ENCODE measurements around the gene ATP13A1.
"Not testable (repeated sequence)": the region's sequence is repeated elsewhere in the genome, so short reads cannot be mapped to it uniquely, and the experiment has no call there.

The ATP13A1 gene

DNA sequence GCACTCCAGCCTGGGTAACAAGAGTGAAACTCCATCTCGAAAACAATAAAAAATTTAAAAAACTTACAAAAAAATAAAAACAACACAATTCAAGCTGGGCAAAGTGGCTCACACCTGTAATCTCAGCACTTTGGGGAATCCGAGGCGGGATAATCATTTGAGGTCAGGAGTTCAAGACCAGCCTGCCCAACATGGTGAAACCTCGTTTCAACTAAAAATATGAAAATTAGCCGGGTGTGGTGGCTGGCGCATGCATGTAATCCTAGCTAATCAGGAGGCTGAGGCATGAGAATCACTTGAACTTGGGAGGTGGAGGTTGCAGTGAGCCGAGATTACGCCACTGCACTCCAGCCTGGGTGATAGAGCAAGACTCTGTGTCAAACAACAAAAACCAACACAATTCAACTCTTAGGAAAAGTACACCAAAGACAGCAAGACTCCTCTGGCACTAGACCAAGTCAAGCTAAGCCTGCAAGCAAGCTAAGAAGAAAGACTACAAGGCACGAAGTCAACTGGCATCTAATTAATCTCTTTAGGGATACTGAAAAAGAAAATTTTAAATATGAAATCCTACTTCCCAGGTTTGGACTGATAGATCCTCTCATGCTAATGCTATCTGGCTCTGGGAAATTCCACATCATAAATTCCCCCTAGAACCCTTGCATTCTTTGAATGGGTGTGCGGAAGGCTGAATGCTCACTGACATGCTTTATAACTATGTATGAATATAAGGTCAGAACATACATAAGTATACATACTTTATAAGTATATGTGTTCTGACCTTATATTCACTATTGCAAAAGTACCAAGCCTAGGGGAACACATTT is 52.9 kb downstream of the ATP13A1 start:
- Mint-ChIP-seq H3K9me3 (no peaks in the 10 kb centered on the region), H3K36me3 (ENCODE audit: low read depth) (no peaks in the 10 kb centered on the region), H3K4me1 (ENCODE audit: low read depth) (no peaks in the 10 kb centered on the region), H3K27ac (no peak overlapping the region), H3K4me3 (no peak overlapping the region), H3K27me3 (peaks cover 2% of the 10 kb centered on the region)
- intact Hi-C loops (cut with micrococcal nuclease): no loop called here

DNA sequence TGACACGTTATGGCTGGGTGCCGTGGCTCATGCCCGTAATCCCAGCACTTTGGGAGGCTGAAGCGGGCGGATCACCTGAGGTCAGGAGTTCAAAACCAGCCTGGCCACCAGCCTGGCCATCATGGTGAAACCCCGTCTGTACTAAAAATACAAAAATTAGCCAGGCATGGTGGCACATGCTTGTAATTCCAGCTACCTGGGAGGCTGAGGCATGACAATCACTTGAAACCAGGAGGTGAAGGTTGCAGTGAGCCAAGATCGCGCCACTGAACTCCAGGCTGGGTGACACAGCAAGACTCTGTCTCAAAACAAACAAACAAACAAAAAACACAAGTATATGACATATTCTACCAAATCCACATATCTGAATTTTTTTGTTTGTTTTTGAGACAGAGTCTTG is 56.8 kb downstream of the ATP13A1 start:
- H3K4me3 Mint-ChIP-seq; H3K4me1 Mint-ChIP-seq (ENCODE audit: low read depth); H3K27me3 Mint-ChIP-seq; H3K36me3 Mint-ChIP-seq (ENCODE audit: low read depth); H3K27ac Mint-ChIP-seq; H3K9me3 Mint-ChIP-seq; intact Hi-C loops (cut with micrococcal nuclease): not testable (repeated sequence)

DNA sequence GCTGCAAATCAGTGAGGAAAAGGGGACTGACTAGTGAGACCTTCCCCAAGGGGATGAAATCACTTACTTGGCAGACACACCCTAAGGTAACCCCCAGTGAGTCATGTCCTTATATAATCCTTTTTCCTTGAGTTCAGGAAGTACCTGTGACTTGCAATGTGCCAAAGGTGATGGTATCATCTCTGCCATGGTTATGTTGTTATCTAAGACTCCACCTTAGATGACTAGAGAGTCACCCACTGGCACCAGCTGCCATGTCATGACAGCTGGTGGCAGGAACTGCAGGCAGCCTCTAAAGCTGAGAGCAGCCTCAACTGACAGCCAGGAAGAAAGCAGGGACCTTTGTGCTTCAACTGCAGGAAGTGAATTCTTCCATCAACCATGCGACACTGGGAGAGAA is 57.5 kb downstream of the ATP13A1 start:
- H3K4me1 Mint-ChIP-seq (ENCODE audit: low read depth): no peaks in the 10 kb centered on the region
- intact Hi-C loops (cut with micrococcal nuclease): no loop called here
- H3K9me3 Mint-ChIP-seq: no peaks in the 10 kb centered on the region
- H3K4me3 Mint-ChIP-seq: no peak overlapping the region
- H3K27me3 Mint-ChIP-seq: peaks cover 2% of the 10 kb centered on the region
- no peak overlapping the region for H3K27ac Mint-ChIP-seq
- no peaks in the 10 kb centered on the region for H3K36me3 Mint-ChIP-seq (ENCODE audit: low read depth)

GRCh38 chr19:19602713-19603324 is 60.7 kb downstream of the ATP13A1 start:
- Mint-ChIP-seq H3K27me3 (peaks cover 2% of the 10 kb centered on the region), H3K27ac (no peak overlapping the region), H3K36me3 (ENCODE audit: low read depth) (no peaks in the 10 kb centered on the region), H3K9me3 (no peaks in the 10 kb centered on the region), H3K4me1 (ENCODE audit: low read depth) (no peaks in the 10 kb centered on the region), H3K4me3 (no peak overlapping the region)
- intact Hi-C loops (cut with micrococcal nuclease): no loop called here

DNA sequence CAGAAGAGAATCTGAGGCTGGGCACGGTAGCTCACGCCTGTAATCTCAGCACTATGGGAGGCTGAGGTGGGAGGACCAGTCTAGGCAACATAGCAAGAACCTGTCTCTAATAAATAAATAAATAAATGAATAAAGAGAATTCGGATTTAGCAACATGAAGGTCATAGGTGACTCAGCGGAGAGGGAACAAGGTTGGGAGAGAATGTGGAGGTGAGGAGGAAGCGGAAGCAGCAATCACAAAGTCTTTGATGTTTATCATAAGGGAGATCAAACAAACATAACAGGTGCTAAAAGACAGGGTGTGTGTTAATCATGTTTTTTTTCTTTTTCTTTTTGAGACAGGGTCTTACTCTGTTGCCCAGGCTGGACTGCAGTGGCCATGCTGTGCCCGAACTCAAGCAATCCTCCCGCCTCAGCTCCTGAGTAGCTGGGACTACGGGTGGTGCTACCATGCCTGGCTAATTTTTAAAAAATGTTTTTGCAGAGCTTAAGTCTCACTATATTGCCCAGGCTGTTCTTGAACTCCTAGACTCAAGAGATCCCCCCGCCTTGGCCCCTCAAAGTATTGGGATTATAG is 61.3 kb downstream of the ATP13A1 start:
- Mint-ChIP-seq H3K27ac (no peak overlapping the region), H3K36me3 (ENCODE audit: low read depth) (no peaks in the 10 kb centered on the region), H3K4me1 (ENCODE audit: low read depth) (no peaks in the 10 kb centered on the region), H3K4me3 (no peak overlapping the region), H3K27me3 (peaks cover 2% of the 10 kb centered on the region), H3K9me3 (no peaks in the 10 kb centered on the region)
- intact Hi-C loops (cut with micrococcal nuclease): no loop called here

- intact Hi-C loops (cut with micrococcal nuclease): no loop called here
- H3K4me3 Mint-ChIP-seq: no peak overlapping the region
- H3K9me3 Mint-ChIP-seq: no peaks in the 10 kb centered on the region
- H3K4me1 Mint-ChIP-seq (ENCODE audit: low read depth): no peaks in the 10 kb centered on the region
- H3K36me3 Mint-ChIP-seq (ENCODE audit: low read depth): no peaks in the 10 kb centered on the region
- no peak overlapping the region for H3K27ac Mint-ChIP-seq
- H3K27me3 Mint-ChIP-seq: no peaks in the 10 kb centered on the region
Measured at GRCh38 chr19:19600793-19601330, 62.6 kb downstream of the ATP13A1 start.

- H3K27me3 Mint-ChIP-seq; H3K36me3 Mint-ChIP-seq (ENCODE audit: low read depth); H3K4me3 Mint-ChIP-seq; H3K27ac Mint-ChIP-seq; intact Hi-C loops (cut with micrococcal nuclease); H3K4me1 Mint-ChIP-seq (ENCODE audit: low read depth); H3K9me3 Mint-ChIP-seq: not testable (repeated sequence)
Measured at GRCh38 chr19:19598728-19599451, 64.6 kb downstream of the ATP13A1 start.

DNA sequence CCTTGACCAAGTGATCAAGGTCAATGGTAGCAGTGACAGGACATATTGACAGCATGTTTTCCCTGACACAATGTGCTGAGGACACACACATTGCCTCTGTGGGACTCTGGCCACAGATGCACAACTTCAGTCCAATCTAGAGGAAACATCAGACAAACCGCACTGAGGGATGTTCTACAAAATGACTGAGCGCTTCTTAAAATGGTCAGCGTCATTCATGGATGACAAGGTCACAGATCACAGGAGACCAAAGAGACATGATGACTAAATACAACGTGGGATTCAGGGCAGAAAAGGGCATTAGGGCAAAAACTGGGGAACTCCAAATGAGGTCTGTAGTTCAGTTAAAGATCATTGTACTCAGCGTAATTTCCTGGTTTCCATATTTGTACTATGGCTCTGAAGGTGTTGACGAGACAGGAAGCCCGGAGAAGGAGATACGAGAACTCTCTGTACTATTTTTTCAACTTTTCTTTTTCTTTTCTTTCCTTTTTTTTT is 65.6 kb downstream of the ATP13A1 start:
- H3K27ac Mint-ChIP-seq: no peak overlapping the region
- no peak overlapping the region for H3K4me3 Mint-ChIP-seq
- no peaks in the 10 kb centered on the region for H3K36me3 Mint-ChIP-seq (ENCODE audit: low read depth)
- no peaks in the 10 kb centered on the region for H3K9me3 Mint-ChIP-seq
- intact Hi-C loops (cut with micrococcal nuclease): no loop called here
- peaks cover 9% of the 10 kb centered on the region for H3K4me1 Mint-ChIP-seq (ENCODE audit: low read depth)
- no peaks in the 10 kb centered on the region for H3K27me3 Mint-ChIP-seq

Data from dendritic cell treated with granulocyte-macrophage colony-stimulating factor and Interleukin-4, amounts not matched to agents 40 ng/mL and 50 ng/mL, for 4 days (primary cell).